ENCODE measurements around the gene FHIT. TPM values are rescaled to one million over a fixed set of nuclear protein-coding genes. Genes with fewer than 3 reads are reported as not detected.

Gene FHIT
- total RNA-seq, 4 donors from 2014 or later: 3.5 to 17.0 (median 16.7) TPM

DNA sequence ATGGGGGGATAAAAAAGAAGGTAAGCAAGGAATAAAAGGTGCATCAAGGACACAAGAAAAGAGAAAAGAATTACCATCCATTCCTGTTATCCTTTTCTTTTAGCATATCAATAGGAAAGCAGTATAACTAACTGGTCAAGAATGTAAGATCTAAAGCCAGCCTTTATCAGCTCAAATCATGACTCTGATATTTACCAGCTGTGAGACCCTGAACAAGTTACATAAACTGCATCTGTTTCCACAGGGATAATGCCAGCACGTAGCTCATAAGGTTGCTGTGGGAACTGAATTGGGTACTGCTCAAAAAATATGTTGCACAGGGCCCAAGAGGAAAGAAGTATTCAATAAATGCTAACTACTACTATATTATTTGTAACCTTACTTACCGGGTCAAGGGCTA, 1109.2 kb downstream of the FHIT start:
- Histone ChIP-seq H3K27ac (no peak overlapping the region), H3K4me3 (no peak overlapping the region), H3K36me3 (no peaks in the 10 kb centered on the region), H3K4me1 (no peaks in the 10 kb centered on the region), H3K27me3 (no peaks in the 10 kb centered on the region), H3K9me3 (no peaks in the 10 kb centered on the region)
- DNase-seq: no peak
- TF ChIP-seq, protein P1, sequence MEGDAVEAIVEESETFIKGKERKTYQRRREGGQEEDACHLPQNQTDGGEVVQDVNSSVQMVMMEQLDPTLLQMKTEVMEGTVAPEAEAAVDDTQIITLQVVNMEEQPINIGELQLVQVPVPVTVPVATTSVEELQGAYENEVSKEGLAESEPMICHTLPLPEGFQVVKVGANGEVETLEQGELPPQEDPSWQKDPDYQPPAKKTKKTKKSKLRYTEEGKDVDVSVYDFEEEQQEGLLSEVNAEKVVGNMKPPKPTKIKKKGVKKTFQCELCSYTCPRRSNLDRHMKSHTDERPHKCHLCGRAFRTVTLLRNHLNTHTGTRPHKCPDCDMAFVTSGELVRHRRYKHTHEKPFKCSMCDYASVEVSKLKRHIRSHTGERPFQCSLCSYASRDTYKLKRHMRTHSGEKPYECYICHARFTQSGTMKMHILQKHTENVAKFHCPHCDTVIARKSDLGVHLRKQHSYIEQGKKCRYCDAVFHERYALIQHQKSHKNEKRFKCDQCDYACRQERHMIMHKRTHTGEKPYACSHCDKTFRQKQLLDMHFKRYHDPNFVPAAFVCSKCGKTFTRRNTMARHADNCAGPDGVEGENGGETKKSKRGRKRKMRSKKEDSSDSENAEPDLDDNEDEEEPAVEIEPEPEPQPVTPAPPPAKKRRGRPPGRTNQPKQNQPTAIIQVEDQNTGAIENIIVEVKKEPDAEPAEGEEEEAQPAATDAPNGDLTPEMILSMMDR (IDR thresholded peaks at IDR 0.05): no peak
- TF ChIP-seq POLR2A (IDR thresholded peaks at IDR 0.05): no peak

DNA sequence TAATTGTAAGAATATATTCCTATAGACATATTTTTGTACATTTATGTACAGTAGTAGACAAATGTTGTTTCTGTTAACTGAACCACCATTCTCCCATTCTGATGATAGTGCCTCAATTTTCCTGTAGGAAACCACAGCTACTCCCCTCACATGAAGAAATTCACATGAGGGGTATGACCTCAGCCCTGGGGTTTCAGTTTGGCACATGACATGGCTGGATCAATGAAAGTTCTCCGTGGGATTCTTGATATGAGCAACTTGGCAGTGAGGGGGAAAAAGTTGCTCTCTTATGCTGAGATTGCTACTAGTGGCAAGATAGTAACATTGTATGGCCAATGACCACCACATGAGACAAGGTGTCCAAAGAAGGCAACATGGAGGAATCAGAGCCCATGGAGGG, 1111.1 kb downstream of the FHIT start:
- Histone ChIP-seq H3K4me3 (no peak overlapping the region), H3K4me1 (no peaks in the 10 kb centered on the region), H3K36me3 (no peaks in the 10 kb centered on the region), H3K27ac (no peak overlapping the region), H3K9me3 (no peaks in the 10 kb centered on the region), H3K27me3 (no peaks in the 10 kb centered on the region)
- no peak for DNase-seq
- TF ChIP-seq POLR2A (IDR thresholded peaks at IDR 0.05): no peak
- TF ChIP-seq, protein P1 (IDR thresholded peaks at IDR 0.05): no peak

DNA sequence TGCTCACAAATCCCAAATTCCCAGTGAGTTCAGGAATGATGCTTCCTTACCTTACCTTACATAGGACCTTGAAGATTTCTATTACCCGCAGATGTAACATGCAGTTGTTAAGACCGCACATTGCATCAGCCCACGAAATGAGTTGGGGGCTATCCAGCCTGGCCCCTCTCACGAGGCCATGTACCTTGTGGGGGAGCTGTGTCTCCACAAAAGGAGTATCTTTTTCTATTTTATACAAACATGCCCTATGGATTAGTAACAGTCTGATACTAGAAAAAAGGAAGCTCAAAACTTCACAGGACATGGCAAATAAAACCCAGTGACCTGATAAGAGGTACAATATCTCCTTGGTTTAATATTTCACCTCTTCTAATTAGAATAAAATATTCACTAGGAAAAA, 1114.7 kb downstream of the FHIT start:
- Histone ChIP-seq H3K4me3 (no peak overlapping the region), H3K27me3 (no peaks in the 10 kb centered on the region), H3K36me3 (no peaks in the 10 kb centered on the region), H3K9me3 (no peaks in the 10 kb centered on the region), H3K27ac (no peak overlapping the region), H3K4me1 (no peaks in the 10 kb centered on the region)
- DNase-seq: no peak
- TF ChIP-seq, protein P1 (IDR thresholded peaks at IDR 0.05): no peak

DNA sequence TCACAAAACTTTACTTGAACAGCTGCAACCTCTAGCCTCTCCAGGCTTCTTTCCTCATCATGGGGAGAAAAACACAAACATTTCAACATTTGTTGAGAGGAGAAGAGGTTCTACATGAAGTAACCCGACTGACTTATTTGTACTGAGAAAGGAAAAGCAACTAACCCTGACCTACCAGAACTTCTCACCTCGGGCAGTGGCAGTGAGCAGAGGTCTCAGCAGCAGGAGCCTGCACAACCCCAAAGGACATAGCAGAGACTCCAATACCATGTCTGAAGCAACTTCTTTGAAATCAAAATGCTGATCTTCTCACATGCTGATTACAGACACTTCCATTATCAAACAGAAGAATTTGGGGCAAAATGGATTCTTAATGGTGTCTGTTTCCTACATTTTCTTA, 1115.8 kb downstream of the FHIT start:
- no peak overlapping the region for H3K4me3 ChIP-seq
- H3K27ac ChIP-seq: no peak overlapping the region
- DNase-seq: no peak
- no peaks in the 10 kb centered on the region for H3K27me3 ChIP-seq
- no peaks in the 10 kb centered on the region for H3K36me3 ChIP-seq
- no peaks in the 10 kb centered on the region for H3K9me3 ChIP-seq
- no peak for TF ChIP-seq POLR2A (IDR thresholded peaks at IDR 0.05)
- no peaks in the 10 kb centered on the region for H3K4me1 ChIP-seq

DNA sequence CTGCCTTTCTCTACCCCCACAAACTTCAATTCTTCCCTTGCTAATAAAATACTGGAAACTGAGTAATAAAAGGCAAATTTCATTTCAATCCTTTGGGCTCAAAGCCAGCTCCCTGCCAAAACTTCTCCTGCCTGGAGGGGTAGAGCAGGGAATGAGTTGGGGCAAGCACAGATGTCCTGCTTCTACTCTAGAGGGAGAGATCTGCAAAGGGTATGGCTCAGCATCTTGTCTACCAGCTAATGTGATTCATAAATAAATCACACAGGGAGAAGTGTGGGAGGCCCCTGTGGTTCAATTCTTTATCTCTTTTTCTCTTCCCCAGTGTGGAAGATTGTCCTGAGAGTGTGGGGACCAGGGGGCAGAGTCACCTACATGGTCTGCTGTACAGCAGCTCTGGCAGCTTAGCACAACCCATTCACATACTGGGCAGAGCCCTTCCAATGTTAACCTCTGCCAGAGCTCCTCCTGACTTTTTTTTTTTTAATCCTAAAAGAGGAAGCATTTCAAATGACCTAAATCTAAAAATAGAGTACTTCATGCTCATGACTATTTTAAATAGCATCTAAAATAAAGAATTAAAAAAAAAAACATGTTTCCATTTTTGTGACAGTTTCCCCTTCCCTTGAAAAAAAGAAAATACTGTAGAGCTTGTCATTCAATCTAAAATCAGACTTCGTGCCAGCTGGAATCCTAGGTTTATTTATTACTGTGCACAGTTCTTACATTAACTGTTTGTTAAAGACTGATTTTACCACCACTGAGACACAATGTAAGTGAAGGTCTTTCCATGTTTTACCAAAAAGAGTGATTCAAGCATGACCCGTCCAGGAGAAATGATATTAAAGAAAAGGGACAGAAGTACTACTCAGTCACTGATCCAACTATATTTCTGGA, 1117.7 kb downstream of the FHIT start:
- TF ChIP-seq, protein P1 (IDR thresholded peaks at IDR 0.05): no peak
- no peak for TF ChIP-seq POLR2A (IDR thresholded peaks at IDR 0.05)
- Histone ChIP-seq H3K4me3 (no peak overlapping the region), H3K36me3 (no peaks in the 10 kb centered on the region), H3K9me3 (no peaks in the 10 kb centered on the region), H3K27me3 (no peaks in the 10 kb centered on the region), H3K27ac (no peak overlapping the region), H3K4me1 (no peaks in the 10 kb centered on the region)
- DNase-seq: no peak

DNA sequence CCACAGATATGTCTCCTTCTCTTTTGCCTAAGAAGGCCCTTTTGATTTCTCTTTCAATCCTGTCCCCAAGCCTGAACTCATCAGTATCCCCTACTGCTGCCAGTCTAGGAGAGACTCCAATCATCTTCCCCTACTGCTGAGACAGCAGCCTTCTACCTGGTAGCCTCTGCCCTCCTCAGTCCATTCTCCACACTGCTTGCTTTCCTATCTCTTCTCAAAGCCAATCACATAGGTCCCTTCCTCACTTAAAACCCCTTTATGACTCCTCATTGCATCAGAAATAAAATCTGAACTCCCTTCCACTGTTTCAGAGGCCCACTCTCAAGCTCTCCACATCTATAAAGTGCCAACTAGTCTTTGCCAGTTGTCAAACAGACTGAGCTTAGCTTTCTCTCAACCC, 1119.6 kb downstream of the FHIT start:
- H3K4me1 ChIP-seq: no peaks in the 10 kb centered on the region
- no peak overlapping the region for H3K4me3 ChIP-seq
- no peaks in the 10 kb centered on the region for H3K27me3 ChIP-seq
- H3K27ac ChIP-seq: no peak overlapping the region
- DNase-seq: no peak
- no peaks in the 10 kb centered on the region for H3K9me3 ChIP-seq
- TF ChIP-seq, protein P1 (IDR thresholded peaks at IDR 0.05): no peak
- TF ChIP-seq POLR2A (IDR thresholded peaks at IDR 0.05): no peak
- H3K36me3 ChIP-seq: no peaks in the 10 kb centered on the region

All from Peyer's patch (tissue), 4 donors.